Testis (tissue), 3 donors: ENCODE results near the gene MPZL3. TPM values are rescaled to one million over a fixed set of nuclear protein-coding genes. Genes with fewer than 3 reads are reported as not detected.

Experiments
- DNase-seq: peaks from one replicate; pipeline ENCODE4 v3.0.0-alpha.2; 2019
- H3K27ac ChIP-seq, 2 donors: fragments of 200-600 bp; sonication (generic); one replicate each; pipeline ENCODE4 v1.5.1; 2019
- H3K27me3 ChIP-seq: fragments of 200-600 bp; sonication (generic); one replicate; pipeline ENCODE4 v1.5.1; 2019
- H3K36me3 ChIP-seq: fragments of 200-600 bp; sonication (generic); one replicate; pipeline ENCODE4 v1.5.1; 2017; ENCODE audit warnings: low read depth; ENCODE audit errors: missing control alignments
- H3K4me1 ChIP-seq: fragments of 200-600 bp; sonication (generic); one replicate; pipeline ENCODE4 v1.5.1; 2019
- H3K4me3 ChIP-seq, 2 donors: fragments of 200-600 bp; sonication (generic); one replicate each; pipeline ENCODE4 v1.5.1; 2017 to 2019
- H3K9me3 ChIP-seq: fragments of 200-600 bp; sonication (generic); one replicate; pipeline ENCODE4 v1.5.1; 2017
- POLR2A ChIP-seq: fragments of 450-650 bp; IDR thresholded peaks from one replicate; pipeline ENCODE4 v1.6.1; 2017; ENCODE audit warnings: antibody characterized with exemption, mild to moderate bottlenecking, moderate library complexity
- WGBS, 2 donors: methylation state at CpG; one replicate each; pipeline ENCODE4 v1.1.5; 2018; 5-methylcytosine and 5-hydroxymethylcytosine counted together
- intact Hi-C: fragments of 100-400 bp; cut with DNase I; formaldehyde crosslinking; loops from one replicate; pipeline ENCODE4 v1.15.1; 2023; ENCODE audit warnings: low total_unique reads
- polyA plus RNA-seq: library from polyadenylated mRNA; stranded (reverse); fragments of 350-450 nt; fragmentation: Illumina TruSeq; extraction: RNeasy Lipid Tissue Mini Kit (QIAGEN cat#74804); gene quantifications from one replicate; pipeline ENCODE4 v1.2.3, GENCODE V29; 2014; ENCODE audit warnings: low read depth, low replicate concordance; ENCODE audit not compliant: insufficient read depth
- total RNA-seq, 2 donors: library from RNA; depleted of rRNA; stranded (reverse); fragments of >200 nt; gene quantifications; one replicate each; pipeline ENCODE4 v1.2.3, GENCODE V29; 2016
- TF ChIP-seq, protein P1 (sequence below), 3 experiments: fragments of 450-650 bp in 2 of 3; fragments of 200-600 bp in 1 of 3; sonication (generic) in 1 of 3; IDR thresholded peaks; one replicate each; pipeline ENCODE4 v1.5.1; 2016 to 2019; ENCODE audit warnings: antibody characterized with exemption in 3 of 3, mild to moderate bottlenecking in 2 of 3, moderate library complexity in 1 of 3

The MPZL3 gene
- total and polyA plus RNA-seq, 3 donors from 2014 or later: 2.4 to 3.4 (median 3.2) TPM

DNA sequence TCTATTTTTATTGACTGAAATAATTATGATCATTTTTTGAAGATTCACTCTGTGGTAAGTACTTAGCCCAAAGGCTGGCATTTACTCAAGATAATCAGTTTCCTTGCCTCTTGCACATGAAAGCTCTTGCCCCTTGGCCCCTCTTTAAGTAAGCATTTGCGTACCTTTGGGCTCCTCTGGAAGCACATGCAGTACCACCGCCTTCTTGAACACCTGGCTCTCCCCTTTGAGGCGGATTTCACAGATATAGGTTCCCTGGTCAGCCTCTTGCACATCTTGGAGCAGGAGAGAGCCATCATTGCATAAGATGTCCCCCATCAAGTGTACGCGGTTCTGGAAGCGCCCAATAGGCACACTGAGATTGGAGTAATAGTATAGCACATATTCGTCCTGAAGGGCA, 41.8 kb downstream of the MPZL3 start:
- H3K36me3 ChIP-seq: no peaks in the 10 kb centered on the region
- no peak overlapping the region for H3K27ac ChIP-seq
- intact Hi-C loops: no loop called here
- DNase-seq: no peak
- H3K27me3 ChIP-seq: no peaks in the 10 kb centered on the region
- TF ChIP-seq POLR2A: no peak
- TF ChIP-seq, protein P1, sequence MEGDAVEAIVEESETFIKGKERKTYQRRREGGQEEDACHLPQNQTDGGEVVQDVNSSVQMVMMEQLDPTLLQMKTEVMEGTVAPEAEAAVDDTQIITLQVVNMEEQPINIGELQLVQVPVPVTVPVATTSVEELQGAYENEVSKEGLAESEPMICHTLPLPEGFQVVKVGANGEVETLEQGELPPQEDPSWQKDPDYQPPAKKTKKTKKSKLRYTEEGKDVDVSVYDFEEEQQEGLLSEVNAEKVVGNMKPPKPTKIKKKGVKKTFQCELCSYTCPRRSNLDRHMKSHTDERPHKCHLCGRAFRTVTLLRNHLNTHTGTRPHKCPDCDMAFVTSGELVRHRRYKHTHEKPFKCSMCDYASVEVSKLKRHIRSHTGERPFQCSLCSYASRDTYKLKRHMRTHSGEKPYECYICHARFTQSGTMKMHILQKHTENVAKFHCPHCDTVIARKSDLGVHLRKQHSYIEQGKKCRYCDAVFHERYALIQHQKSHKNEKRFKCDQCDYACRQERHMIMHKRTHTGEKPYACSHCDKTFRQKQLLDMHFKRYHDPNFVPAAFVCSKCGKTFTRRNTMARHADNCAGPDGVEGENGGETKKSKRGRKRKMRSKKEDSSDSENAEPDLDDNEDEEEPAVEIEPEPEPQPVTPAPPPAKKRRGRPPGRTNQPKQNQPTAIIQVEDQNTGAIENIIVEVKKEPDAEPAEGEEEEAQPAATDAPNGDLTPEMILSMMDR (IDR thresholded peaks at IDR 0.05): no peak
- H3K9me3 ChIP-seq: no peaks in the 10 kb centered on the region
- H3K4me3 ChIP-seq: no peak overlapping the region
- no peaks in the 10 kb centered on the region for H3K4me1 ChIP-seq
- WGBS, 2 donors: 90 to 92% methylated on average over 7 of the region's 7 CpGs

DNA sequence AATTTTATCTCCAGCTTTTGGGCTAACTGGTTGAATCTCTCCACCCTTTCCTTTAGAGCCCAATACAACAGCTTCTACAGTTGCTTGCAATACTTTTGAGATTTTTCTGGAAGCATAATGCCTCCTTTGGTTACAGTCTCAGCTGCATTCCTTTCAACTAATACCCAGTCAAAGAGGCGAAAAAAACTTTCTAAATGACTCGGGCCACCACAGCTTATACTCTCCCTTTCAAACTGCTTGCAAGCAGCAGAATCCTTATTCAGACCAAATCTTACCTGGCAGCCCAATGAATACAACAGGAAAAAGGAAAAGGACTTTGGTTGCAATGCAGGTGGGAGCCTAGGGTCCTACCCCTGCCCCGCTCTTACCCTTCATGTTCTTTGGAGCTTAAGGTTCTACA, 43.1 kb downstream of the MPZL3 start:
- no peaks in the 10 kb centered on the region for H3K4me1 ChIP-seq

DNA sequence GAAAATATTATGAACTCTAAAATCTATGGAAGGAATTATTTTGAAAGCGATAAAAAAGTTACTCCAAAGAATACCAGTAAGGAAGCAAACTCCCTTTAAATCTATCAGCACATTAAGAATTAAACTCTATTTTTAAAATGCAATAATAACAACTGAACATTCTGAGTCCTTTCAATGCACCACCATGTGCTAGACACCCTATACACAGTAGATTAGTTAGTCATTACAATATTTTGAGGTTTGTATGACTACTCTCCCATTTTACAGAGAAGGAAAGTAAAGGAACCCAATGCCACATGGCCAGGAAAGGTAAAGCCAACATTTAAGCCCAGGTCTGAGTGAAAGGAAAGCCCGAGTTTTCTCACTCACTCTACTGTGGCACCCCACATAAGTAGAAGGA, 45.1 kb downstream of the MPZL3 start:
- intact Hi-C loops: loop anchor here (10.0 kb wide), 1 partner anchor 138 kb away; the partner anchor contains the start of genes CD3D and CD3G
- H3K27me3 ChIP-seq: no peaks in the 10 kb centered on the region
- no peaks in the 10 kb centered on the region for H3K4me1 ChIP-seq
- WGBS, 2 donors: 88 to 94% methylated on average over 2 of the region's 2 CpGs
- DNase-seq: no peak
- H3K9me3 ChIP-seq: no peaks in the 10 kb centered on the region
- H3K27ac ChIP-seq: no peak overlapping the region
- H3K36me3 ChIP-seq: no peaks in the 10 kb centered on the region
- TF ChIP-seq, protein P1 (IDR thresholded peaks at IDR 0.05): no peak
- TF ChIP-seq POLR2A: no peak
- H3K4me3 ChIP-seq: no peak overlapping the region

More for the DNA sequence above, 43.1 kb downstream of the MPZL3 start:
- intact Hi-C loops: loop anchor here (10.0 kb wide), 1 partner anchor 136 kb away; the partner anchor contains the start of genes CD3D and CD3G
- 83 to 85% methylated on average over 3 of the region's 3 CpGs for WGBS, 2 donors
- TF ChIP-seq, protein P1 (IDR thresholded peaks at IDR 0.05): no peak
- no peak for TF ChIP-seq POLR2A
- Histone ChIP-seq H3K36me3 (no peaks in the 10 kb centered on the region), H3K27ac (no peak overlapping the region), H3K4me3 (no peak overlapping the region), H3K9me3 (no peaks in the 10 kb centered on the region), H3K27me3 (no peaks in the 10 kb centered on the region)
- no peak for DNase-seq

DNA sequence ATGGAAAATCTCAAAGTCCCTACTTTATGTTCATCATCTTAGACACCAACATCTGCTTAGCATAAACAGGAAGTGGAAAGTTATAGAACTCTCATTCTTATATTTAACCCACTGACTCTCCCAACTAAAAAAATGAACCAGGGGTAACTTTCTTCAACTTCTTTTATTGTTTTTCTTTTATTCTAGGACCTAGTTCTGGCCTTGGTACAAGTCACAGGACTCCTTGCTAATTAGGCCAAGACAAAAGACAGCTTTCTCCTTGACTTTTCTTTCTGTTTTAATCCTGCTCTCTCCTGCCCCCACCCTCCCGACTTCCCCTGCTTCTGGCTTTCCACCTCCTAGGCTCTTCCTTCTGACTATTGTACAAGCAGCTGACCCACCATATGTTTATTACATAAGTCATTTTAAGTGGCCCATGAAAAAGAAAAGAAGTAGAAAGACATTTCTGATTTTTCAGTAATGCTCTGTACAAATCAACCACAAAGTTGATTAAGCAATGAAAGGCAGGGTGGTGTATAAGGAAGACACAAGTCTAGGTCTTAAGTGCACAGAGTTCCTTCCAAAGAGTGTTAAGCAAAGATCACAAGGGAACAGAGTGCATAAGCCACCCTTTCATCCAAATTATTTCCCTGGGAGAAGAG, 45.7 kb downstream of the MPZL3 start:
- TF ChIP-seq POLR2A: no peak
- TF ChIP-seq, protein P1 (IDR thresholded peaks at IDR 0.05): no peak
- DNase-seq: no peak
- H3K36me3 ChIP-seq: no peaks in the 10 kb centered on the region
- intact Hi-C loops: loop anchor here (10.0 kb wide), 1 partner anchor 138 kb away; the partner anchor contains the start of genes CD3D and CD3G
- no peak overlapping the region for H3K4me3 ChIP-seq
- no peaks in the 10 kb centered on the region for H3K4me1 ChIP-seq
- H3K27me3 ChIP-seq: no peaks in the 10 kb centered on the region
- H3K9me3 ChIP-seq: no peaks in the 10 kb centered on the region
- 35 to 41% methylated on average over 1 of the region's 1 CpG for WGBS, 2 donors
- H3K27ac ChIP-seq: no peak overlapping the region
